Measurements from ENCODE around the gene SHISAL2A. TPM values are rescaled to one million over a fixed set of nuclear protein-coding genes. Genes with fewer than 3 reads are reported as not detected.

The SHISAL2A gene
- total and polyA plus RNA-seq, 2 of the 8 experiments (the other 6 are each of a cell fraction or from before 2014, with no cell fraction given), result 0.74 to 2.1 TPM

DNA sequence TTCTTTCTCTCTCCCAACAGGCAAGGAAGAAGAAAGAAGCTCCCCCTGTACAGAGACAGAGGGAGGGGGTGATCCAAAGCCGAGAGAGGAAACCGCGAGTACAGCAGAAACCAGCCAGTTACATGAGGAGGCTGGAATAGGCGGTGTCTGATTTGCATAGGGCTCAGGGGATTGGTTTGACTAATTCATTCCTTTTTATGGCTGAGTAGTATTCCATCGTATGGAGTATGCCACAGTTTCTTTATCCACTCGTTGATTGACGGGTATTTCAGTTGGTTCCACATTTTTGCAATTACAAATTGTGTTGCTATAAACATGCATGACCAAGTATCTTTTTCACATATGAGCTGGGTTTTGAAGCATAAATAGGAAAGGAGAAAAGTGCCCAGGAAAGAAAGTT is 34.2 kb upstream of the SHISAL2A start (continued):
- TF ChIP-seq, protein P1, sequence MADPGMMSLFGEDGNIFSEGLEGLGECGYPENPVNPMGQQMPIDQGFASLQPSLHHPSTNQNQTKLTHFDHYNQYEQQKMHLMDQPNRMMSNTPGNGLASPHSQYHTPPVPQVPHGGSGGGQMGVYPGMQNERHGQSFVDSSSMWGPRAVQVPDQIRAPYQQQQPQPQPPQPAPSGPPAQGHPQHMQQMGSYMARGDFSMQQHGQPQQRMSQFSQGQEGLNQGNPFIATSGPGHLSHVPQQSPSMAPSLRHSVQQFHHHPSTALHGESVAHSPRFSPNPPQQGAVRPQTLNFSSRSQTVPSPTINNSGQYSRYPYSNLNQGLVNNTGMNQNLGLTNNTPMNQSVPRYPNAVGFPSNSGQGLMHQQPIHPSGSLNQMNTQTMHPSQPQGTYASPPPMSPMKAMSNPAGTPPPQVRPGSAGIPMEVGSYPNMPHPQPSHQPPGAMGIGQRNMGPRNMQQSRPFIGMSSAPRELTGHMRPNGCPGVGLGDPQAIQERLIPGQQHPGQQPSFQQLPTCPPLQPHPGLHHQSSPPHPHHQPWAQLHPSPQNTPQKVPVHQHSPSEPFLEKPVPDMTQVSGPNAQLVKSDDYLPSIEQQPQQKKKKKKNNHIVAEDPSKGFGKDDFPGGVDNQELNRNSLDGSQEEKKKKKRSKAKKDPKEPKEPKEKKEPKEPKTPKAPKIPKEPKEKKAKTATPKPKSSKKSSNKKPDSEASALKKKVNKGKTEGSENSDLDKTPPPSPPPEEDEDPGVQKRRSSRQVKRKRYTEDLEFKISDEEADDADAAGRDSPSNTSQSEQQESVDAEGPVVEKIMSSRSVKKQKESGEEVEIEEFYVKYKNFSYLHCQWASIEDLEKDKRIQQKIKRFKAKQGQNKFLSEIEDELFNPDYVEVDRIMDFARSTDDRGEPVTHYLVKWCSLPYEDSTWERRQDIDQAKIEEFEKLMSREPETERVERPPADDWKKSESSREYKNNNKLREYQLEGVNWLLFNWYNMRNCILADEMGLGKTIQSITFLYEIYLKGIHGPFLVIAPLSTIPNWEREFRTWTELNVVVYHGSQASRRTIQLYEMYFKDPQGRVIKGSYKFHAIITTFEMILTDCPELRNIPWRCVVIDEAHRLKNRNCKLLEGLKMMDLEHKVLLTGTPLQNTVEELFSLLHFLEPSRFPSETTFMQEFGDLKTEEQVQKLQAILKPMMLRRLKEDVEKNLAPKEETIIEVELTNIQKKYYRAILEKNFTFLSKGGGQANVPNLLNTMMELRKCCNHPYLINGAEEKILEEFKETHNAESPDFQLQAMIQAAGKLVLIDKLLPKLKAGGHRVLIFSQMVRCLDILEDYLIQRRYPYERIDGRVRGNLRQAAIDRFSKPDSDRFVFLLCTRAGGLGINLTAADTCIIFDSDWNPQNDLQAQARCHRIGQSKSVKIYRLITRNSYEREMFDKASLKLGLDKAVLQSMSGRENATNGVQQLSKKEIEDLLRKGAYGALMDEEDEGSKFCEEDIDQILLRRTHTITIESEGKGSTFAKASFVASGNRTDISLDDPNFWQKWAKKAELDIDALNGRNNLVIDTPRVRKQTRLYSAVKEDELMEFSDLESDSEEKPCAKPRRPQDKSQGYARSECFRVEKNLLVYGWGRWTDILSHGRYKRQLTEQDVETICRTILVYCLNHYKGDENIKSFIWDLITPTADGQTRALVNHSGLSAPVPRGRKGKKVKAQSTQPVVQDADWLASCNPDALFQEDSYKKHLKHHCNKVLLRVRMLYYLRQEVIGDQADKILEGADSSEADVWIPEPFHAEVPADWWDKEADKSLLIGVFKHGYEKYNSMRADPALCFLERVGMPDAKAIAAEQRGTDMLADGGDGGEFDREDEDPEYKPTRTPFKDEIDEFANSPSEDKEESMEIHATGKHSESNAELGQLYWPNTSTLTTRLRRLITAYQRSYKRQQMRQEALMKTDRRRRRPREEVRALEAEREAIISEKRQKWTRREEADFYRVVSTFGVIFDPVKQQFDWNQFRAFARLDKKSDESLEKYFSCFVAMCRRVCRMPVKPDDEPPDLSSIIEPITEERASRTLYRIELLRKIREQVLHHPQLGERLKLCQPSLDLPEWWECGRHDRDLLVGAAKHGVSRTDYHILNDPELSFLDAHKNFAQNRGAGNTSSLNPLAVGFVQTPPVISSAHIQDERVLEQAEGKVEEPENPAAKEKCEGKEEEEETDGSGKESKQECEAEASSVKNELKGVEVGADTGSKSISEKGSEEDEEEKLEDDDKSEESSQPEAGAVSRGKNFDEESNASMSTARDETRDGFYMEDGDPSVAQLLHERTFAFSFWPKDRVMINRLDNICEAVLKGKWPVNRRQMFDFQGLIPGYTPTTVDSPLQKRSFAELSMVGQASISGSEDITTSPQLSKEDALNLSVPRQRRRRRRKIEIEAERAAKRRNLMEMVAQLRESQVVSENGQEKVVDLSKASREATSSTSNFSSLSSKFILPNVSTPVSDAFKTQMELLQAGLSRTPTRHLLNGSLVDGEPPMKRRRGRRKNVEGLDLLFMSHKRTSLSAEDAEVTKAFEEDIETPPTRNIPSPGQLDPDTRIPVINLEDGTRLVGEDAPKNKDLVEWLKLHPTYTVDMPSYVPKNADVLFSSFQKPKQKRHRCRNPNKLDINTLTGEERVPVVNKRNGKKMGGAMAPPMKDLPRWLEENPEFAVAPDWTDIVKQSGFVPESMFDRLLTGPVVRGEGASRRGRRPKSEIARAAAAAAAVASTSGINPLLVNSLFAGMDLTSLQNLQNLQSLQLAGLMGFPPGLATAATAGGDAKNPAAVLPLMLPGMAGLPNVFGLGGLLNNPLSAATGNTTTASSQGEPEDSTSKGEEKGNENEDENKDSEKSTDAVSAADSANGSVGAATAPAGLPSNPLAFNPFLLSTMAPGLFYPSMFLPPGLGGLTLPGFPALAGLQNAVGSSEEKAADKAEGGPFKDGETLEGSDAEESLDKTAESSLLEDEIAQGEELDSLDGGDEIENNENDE (IDR thresholded peaks at IDR 0.05; ENCODE audit: insufficient replicate concordance, low read length), result no peak
- TF ChIP-seq CREB1 (IDR thresholded peaks at IDR 0.05) (no peak), MAFK (IDR thresholded peaks at IDR 0.05; ENCODE audit: low read depth, low read length) (no peak), HDAC2 (IDR thresholded peaks at IDR 0.05; ENCODE audit: borderline replicate concordance in 1 of 2, low read depth in 2 of 2, low read length in 2 of 2) (no peak)
- TF ChIP-seq, protein P2, sequence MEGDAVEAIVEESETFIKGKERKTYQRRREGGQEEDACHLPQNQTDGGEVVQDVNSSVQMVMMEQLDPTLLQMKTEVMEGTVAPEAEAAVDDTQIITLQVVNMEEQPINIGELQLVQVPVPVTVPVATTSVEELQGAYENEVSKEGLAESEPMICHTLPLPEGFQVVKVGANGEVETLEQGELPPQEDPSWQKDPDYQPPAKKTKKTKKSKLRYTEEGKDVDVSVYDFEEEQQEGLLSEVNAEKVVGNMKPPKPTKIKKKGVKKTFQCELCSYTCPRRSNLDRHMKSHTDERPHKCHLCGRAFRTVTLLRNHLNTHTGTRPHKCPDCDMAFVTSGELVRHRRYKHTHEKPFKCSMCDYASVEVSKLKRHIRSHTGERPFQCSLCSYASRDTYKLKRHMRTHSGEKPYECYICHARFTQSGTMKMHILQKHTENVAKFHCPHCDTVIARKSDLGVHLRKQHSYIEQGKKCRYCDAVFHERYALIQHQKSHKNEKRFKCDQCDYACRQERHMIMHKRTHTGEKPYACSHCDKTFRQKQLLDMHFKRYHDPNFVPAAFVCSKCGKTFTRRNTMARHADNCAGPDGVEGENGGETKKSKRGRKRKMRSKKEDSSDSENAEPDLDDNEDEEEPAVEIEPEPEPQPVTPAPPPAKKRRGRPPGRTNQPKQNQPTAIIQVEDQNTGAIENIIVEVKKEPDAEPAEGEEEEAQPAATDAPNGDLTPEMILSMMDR (IDR thresholded peaks at IDR 0.05; ENCODE audit: control extremely low read depth in 1 of 3, insufficient read depth in 1 of 3, low read depth in 1 of 3, low read length in 3 of 3), result no peak
- TF ChIP-seq, protein P3, sequence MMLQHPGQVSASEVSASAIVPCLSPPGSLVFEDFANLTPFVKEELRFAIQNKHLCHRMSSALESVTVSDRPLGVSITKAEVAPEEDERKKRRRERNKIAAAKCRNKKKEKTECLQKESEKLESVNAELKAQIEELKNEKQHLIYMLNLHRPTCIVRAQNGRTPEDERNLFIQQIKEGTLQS (IDR thresholded peaks at IDR 0.05; ENCODE audit: insufficient read depth, low read depth, low read length), result no peak

Measured in H1 (cell line).